ENCODE measurements around the gene PSMC2. TPM values are rescaled to one million over a fixed set of nuclear protein-coding genes. Genes with fewer than 3 reads are reported as not detected.

Gene PSMC2
- polyA plus RNA-seq, 1 donor from 2014 or later, result 192 TPM

DNA sequence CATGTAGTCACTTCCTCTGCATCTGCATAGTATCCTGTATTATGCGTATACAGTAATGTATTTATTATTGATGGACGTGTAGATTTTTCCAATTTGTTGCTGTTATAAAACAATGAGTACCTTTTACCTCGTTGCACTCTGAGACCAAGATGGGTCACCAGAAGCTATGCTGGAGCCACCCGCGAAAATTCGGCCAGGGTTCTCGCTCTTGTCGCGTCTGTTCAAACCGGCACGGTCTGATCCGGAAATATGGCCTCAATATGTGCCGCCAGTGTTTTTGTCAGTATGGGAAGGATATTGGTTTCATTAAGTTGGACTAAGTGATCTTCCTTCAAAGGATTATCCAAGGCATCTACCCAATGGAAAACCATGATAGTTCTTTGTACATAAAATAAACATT lies 1.0 kb downstream of the PSMC2 start:
- no peaks in the 10 kb centered on the region for H3K9me2 ChIP-seq (ENCODE audit: insufficient read depth, low read length)
- no peaks in the 10 kb centered on the region for H3F3A ChIP-seq (ENCODE audit: insufficient read depth, low read length, poor library complexity, severe bottlenecking)
- H3K9me3 ChIP-seq (ENCODE audit: low read length), result no peaks in the 10 kb centered on the region
- H3K4me3 ChIP-seq (ENCODE audit: low read length), result peak overlapping the region; percentile 89
- H3K4me2 ChIP-seq (ENCODE audit: low read length), result peak overlapping the region; percentile 99
- no peak for TF ChIP-seq EZH2 (IDR thresholded peaks at IDR 0.05; ENCODE audit: borderline replicate concordance, insufficient read depth, low read length, poor library complexity, severe bottlenecking)
- no peak for TF ChIP-seq RAD21 (conservative IDR thresholded peaks at IDR 0.05)
- TF ChIP-seq SMC3 (conservative IDR thresholded peaks at IDR 0.05; ENCODE audit: poor library complexity), result no peak
- no peak for TF ChIP-seq MXI1 (conservative IDR thresholded peaks at IDR 0.05; ENCODE audit: poor library complexity, severe bottlenecking)
- no peak for TF ChIP-seq TAF1 (IDR thresholded peaks at IDR 0.05; ENCODE audit: low read depth)
- TF ChIP-seq, protein P1, sequence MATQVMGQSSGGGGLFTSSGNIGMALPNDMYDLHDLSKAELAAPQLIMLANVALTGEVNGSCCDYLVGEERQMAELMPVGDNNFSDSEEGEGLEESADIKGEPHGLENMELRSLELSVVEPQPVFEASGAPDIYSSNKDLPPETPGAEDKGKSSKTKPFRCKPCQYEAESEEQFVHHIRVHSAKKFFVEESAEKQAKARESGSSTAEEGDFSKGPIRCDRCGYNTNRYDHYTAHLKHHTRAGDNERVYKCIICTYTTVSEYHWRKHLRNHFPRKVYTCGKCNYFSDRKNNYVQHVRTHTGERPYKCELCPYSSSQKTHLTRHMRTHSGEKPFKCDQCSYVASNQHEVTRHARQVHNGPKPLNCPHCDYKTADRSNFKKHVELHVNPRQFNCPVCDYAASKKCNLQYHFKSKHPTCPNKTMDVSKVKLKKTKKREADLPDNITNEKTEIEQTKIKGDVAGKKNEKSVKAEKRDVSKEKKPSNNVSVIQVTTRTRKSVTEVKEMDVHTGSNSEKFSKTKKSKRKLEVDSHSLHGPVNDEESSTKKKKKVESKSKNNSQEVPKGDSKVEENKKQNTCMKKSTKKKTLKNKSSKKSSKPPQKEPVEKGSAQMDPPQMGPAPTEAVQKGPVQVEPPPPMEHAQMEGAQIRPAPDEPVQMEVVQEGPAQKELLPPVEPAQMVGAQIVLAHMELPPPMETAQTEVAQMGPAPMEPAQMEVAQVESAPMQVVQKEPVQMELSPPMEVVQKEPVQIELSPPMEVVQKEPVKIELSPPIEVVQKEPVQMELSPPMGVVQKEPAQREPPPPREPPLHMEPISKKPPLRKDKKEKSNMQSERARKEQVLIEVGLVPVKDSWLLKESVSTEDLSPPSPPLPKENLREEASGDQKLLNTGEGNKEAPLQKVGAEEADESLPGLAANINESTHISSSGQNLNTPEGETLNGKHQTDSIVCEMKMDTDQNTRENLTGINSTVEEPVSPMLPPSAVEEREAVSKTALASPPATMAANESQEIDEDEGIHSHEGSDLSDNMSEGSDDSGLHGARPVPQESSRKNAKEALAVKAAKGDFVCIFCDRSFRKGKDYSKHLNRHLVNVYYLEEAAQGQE (IDR thresholded peaks at IDR 0.05; ENCODE audit: borderline replicate concordance), result no peak
- TF ChIP-seq POLR2AphosphoS5 (IDR thresholded peaks at IDR 0.05), result no peak
- TF ChIP-seq EP300 (conservative IDR thresholded peaks at IDR 0.05; ENCODE audit: poor library complexity, severe bottlenecking), result no peak
- TF ChIP-seq, protein P2, sequence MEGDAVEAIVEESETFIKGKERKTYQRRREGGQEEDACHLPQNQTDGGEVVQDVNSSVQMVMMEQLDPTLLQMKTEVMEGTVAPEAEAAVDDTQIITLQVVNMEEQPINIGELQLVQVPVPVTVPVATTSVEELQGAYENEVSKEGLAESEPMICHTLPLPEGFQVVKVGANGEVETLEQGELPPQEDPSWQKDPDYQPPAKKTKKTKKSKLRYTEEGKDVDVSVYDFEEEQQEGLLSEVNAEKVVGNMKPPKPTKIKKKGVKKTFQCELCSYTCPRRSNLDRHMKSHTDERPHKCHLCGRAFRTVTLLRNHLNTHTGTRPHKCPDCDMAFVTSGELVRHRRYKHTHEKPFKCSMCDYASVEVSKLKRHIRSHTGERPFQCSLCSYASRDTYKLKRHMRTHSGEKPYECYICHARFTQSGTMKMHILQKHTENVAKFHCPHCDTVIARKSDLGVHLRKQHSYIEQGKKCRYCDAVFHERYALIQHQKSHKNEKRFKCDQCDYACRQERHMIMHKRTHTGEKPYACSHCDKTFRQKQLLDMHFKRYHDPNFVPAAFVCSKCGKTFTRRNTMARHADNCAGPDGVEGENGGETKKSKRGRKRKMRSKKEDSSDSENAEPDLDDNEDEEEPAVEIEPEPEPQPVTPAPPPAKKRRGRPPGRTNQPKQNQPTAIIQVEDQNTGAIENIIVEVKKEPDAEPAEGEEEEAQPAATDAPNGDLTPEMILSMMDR (IDR thresholded peaks at IDR 0.05; ENCODE audit: poor library complexity, severe bottlenecking), result no peak
- peaks cover 77% of the 10 kb centered on the region for H3K79me2 ChIP-seq (replicated peaks; ENCODE audit: insufficient read depth, low read length)
- no peak overlapping the region for H3K27ac ChIP-seq (ENCODE audit: low read length)
- H2AFZ ChIP-seq (ENCODE audit: low read depth, low read length), result no peak overlapping the region
- H4K20me1 ChIP-seq (ENCODE audit: insufficient read depth), result no peaks in the 10 kb centered on the region
- H3K9ac ChIP-seq (ENCODE audit: low read length), result peak overlapping the region; percentile 86
- H3K36me3 ChIP-seq (ENCODE audit: insufficient read depth, low read length), result no peaks in the 10 kb centered on the region
- H3K27me3 ChIP-seq (ENCODE audit: insufficient read depth, low read depth, low read length), result no peaks in the 10 kb centered on the region

DNA sequence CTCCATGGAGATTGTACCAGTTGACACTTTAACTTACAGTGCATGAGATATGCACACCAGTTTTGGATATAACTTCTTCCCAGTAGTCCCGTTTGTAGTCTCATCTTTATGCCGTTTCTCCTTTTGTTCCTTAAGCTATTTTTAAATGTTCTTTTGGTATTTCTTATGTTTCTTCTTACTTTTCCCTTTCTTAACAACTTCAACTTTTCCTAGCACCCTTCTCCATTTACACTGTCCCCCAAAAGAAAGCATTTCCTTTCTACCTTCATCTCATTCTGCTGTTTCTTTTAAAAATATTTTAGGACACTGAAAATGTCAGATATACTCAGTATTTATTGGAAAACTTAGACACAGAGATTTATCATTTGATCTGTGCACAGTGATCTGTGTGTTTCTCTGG lies 1.5 kb downstream of the PSMC2 start:
- H4K20me1 ChIP-seq (ENCODE audit: insufficient read depth), result no peaks in the 10 kb centered on the region
- no peaks in the 10 kb centered on the region for H3K9me3 ChIP-seq (ENCODE audit: low read length)
- TF ChIP-seq, protein P2 (IDR thresholded peaks at IDR 0.05; ENCODE audit: poor library complexity, severe bottlenecking), result no peak
- TF ChIP-seq MXI1 (conservative IDR thresholded peaks at IDR 0.05; ENCODE audit: poor library complexity, severe bottlenecking) (no peak), RAD21 (conservative IDR thresholded peaks at IDR 0.05) (no peak), POLR2AphosphoS5 (IDR thresholded peaks at IDR 0.05) (no peak), TAF1 (IDR thresholded peaks at IDR 0.05; ENCODE audit: low read depth) (no peak), EP300 (conservative IDR thresholded peaks at IDR 0.05; ENCODE audit: poor library complexity, severe bottlenecking) (no peak), SMC3 (conservative IDR thresholded peaks at IDR 0.05; ENCODE audit: poor library complexity) (no peak), EZH2 (IDR thresholded peaks at IDR 0.05; ENCODE audit: borderline replicate concordance, insufficient read depth, low read length, poor library complexity, severe bottlenecking) (no peak)
- TF ChIP-seq, protein P1 (IDR thresholded peaks at IDR 0.05; ENCODE audit: borderline replicate concordance), result no peak
- peak overlapping the region; percentile 99 for H3K4me2 ChIP-seq (ENCODE audit: low read length)
- H3K27ac ChIP-seq (ENCODE audit: low read length), result no peak overlapping the region
- peaks cover 76% of the 10 kb centered on the region for H3K79me2 ChIP-seq (replicated peaks; ENCODE audit: insufficient read depth, low read length)
- H3K9ac ChIP-seq (ENCODE audit: low read length), result no peak overlapping the region
- no peaks in the 10 kb centered on the region for H3K36me3 ChIP-seq (ENCODE audit: insufficient read depth, low read length)
- H3K27me3 ChIP-seq (ENCODE audit: insufficient read depth, low read depth, low read length), result no peaks in the 10 kb centered on the region
- H3F3A ChIP-seq (ENCODE audit: insufficient read depth, low read length, poor library complexity, severe bottlenecking), result no peaks in the 10 kb centered on the region
- no peaks in the 10 kb centered on the region for H3K9me2 ChIP-seq (ENCODE audit: insufficient read depth, low read length)
- no peak overlapping the region for H2AFZ ChIP-seq (ENCODE audit: low read depth, low read length)
- H3K4me3 ChIP-seq (ENCODE audit: low read length), result peak overlapping the region; percentile 89

Measured in neural cell (in vitro differentiated cells).